Activated CD4-positive, alpha-beta T cell treated with anti-CD3 and anti-CD28 coated beads, Interleukin-2, amount 50 U/mL, for 4 hours (primary cell): ENCODE data around the gene STAB2.

ENCODE experiments used
- DNase-seq, 2 experiments: peaks; one replicate each; pipeline ENCODE4 v3.0.0-alpha.2; 2020

The STAB2 gene

GRCh38 chr12:103755425-103755824, 168.4 kb downstream of the STAB2 start:
- DNase-seq = no peak

DNA sequence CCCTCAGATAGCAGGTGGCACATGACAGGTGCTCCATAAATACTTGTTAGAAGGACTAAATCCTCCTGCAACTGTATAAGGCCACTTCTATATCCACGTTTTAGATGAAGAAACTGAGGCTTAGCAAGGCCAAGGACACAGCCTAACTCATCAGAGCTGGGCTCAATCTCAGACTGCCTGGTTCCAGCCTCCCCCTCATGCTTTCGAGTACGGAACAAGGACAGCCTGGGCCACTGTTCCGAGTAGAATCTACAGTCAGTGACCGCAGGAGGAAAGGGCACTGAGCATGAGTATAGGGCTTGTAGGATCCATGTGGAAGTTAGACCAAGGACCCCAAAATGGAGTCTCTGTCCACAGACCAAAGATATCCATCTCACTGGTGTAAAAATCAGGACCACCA, 169.4 kb downstream of the STAB2 start:
- no peak for DNase-seq

GRCh38 chr12:103757248-103757647, 170.2 kb downstream of the STAB2 start:
- DNase-seq = no peak

DNA sequence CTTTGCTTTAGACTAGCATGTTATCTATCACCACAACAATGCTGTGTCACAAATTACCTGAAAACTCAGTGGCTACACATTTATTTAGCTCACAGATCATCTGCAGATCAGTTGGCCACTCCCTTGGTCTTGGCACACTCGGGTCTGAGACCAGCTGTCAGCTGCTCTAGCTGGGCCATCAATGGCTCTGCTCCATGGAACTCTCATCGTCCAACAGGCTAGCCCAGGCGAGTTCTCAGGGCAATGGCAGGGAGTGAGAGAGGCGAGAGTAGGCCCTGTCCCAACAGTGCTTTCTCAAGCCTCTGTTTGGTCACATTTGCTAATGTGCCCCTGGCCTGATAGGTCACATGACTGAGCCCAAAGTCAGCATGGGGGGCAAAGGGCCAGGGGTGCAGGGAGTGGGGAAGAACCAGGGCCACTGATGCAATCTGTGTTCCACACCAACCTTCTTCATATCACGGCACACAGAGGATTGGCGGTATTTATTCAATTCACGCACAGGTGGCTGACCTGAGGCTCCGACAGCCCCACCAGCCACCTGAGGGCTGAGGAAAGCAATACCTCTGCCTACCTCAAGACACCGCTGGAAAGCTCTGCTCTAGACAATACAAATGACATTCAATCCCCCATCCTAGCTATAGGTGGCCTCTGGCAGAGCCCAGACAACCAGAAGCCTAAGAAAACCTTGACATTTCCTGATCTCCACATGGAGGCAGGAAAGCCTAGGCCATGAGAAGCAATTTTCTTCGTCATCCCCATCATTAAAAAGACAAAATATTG, 171.4 kb downstream of the STAB2 start:
- no peak for DNase-seq

DNA sequence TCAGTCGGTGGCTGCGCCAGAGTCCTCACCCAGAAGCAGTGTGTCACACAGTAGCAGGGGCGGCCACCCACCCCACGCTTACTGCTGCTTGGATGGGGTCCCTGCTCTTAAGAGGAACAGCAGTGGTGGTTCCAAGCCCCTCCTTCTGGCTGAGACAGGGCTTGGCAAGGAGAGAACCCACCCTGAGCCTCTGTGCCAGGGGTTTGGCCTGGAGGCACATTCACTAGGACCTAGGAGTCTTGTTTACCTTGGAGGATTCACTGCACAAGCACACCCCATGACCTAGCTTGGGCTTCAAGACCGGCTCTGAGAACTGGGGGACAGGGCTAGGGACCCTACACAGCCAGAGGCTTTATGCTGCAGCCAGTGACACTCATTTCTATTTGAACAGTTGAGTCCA, 175.4 kb downstream of the STAB2 start:
- no peak for DNase-seq

DNA sequence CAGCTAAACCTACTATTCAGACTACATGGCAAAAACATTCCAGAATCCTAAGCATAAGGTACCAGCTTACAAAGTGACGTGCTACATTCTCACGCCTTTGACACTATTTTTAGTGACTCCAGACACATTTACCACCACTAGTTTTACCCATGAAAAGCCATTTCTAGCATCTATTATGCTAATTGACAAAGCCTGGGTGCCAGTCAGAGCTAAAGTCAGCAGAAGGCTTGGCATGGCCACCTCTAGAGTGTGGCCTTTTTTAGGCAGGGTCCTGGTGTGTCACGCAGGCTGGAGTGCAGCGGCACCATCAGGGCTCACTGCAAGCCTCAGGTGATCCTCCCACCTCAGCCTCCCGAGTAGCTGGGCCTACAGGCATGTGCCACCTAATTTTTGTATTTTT, 178.2 kb downstream of the STAB2 start:
- no peak for DNase-seq

- DNase-seq = no peak
Observed at GRCh38 chr12:103766028-103766427, 179.0 kb downstream of the STAB2 start.

DNA sequence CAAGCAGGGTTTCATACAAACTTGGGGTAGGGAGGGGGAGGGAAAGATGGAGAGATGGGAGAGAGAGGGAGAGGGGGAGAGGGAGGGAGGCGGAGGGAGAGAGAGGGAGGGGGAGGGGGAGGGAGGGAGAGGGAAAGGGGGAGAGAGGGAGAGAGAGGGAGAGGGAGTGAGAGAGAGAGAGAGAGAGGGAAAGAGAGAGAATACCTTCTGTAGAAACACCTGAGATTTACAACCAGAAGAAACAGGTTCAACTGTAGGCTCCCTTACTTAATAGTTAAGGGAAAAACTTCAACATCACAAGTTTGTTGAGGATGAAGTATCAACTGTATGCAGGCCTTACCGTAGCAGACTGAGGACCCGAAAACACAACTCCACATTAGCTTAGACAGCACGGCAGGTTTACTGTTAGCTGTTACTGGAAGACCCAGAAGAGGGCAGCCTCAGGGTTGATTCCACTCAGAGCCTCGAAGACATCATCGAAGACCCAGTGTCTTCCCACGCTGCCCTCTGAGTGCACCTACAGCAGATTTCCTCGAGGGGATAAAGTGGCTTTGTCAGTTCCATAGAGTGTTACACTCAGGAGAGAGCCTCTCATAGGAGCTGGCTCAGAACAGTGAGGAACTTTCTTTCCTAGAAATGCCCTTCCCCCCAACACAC, 181.5 kb downstream of the STAB2 start:
- no peak for DNase-seq

GRCh38 chr12:103769240-103769945, 182.3 kb downstream of the STAB2 start:
- no peak for DNase-seq

DNA sequence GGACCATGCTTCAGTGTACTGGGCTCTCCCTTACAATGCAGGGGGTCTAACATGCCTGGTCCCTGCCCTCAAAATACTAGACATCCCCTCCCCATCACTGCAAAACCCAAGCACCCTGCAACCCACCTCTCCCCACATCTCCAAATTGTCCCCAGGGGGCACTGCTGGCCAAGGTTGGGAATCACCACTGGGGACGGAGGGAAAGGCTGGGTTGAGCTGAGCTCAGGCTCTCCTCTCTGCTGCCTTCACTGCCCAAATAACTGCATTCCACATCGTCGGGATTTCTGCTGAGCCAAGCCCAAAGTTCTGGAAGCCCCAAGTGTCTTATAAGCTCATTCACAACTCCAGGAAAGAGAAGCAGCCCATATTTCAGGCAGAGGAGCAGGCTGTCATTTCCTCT, 184.4 kb downstream of the STAB2 start:
- no peak for DNase-seq

- no peak for DNase-seq
Observed at GRCh38 chr12:103772367-103773108, 185.5 kb downstream of the STAB2 start.

DNA sequence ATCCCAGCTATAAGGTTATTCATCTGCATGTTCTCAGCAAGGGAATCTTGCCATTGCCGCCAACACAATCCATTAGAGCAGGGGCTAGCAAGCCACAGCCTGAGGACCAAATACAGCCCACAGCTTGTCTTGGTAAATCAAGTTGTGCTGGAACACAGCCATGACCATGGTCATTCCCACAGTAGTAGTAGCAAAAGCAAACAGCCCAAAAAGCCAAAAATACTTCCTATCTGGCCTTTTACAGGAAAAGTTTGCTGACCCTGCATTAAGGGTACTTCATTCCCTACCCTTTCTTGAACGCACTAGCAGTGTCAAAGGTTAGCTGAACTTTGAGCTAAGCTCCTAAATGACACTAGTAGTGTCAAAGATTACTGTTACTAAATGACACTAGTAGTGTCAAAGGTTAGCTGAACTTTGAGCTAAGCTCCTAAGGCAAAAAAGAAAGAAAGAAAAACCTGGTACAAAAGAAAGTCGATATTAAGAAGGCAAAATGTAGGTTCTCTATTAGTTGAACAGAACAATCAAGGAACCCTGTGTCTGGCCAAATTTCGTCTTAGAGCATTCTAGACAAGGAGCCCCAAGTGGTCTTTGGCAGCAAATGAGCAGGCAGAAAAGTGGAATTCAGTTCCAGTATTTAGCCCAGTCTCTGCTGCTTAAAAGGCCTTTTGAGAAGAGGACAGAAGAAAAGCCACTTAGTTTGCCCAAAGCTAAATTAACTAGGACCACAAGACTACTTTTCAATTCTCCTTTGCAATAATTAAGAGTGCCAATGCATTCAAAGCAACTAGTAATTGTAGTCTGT, 186.2 kb downstream of the STAB2 start:
- no peak for DNase-seq

DNA sequence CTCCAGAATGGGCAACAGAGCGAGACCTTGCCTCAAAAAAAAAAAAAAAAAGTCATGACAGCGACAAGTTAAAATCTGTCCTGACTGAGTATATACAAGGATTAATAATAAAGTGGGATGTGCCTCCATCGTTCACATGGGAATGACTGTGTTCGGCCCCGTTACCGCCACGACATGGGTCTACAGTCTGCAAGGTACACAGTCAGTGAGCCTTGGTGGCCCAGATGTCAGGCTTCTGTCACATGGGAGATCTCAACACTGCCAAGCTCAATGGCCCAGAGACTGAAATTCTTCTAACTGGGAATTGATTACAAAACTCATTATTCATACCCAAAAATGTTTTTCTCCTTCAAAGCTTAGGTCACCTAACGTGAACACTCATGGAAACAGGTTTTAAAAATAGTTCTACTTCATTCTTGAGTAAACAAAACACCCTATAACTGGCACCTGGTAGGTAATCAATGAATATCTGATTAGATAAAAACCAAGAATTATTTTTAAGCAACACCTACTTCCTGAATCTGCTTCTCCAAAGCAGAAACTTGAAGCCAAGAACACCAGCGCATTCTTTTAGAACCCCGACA, 188.0 kb downstream of the STAB2 start:
- no peak for DNase-seq

GRCh38 chr12:103778781-103779180, 191.7 kb downstream of the STAB2 start:
- no peak for DNase-seq

- no peak for DNase-seq
Observed at GRCh38 chr12:103779410-103780092, 192.5 kb downstream of the STAB2 start.

DNA sequence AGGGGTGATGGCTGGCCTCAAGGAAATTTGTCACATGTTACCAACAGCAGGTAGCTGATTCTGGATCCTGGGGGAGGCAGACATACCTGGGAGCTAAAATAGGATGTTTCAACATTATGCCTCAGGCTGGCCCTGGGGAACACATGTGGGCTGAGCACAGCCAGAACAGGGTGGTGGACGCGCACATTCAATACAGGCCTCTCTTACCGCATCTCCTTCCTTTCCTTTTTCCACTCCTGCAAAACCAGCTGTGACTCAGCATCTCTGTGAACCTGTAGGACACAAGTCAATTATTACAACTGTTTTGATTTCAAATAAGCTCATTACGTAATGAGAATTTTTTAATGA, 193.0 kb downstream of the STAB2 start:
- DNase-seq = no peak

- DNase-seq = no peak
Observed at GRCh38 chr12:103780992-103781391, 193.9 kb downstream of the STAB2 start.

DNA sequence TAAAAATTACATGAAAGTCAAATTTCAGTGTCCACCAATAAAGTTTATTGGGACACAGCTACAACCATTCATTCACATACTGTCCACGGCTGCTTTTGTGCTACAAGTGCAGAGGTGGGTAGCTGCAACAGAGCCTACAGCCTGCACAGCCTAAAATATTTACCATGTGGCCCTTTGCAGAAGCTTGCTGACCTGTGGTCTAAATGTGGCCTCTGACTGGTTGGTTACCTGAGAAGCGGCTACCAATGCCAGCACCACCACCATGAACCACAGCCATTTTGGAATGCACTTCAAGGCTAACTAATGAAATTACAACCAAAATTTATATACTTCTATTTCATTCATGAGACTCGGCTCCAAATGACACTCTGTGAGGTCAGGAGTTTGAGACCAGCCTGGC, 195.3 kb downstream of the STAB2 start:
- DNase-seq = no peak

GRCh38 chr12:103783744-103784664, 196.9 kb downstream of the STAB2 start:
- DNase-seq = no peak
